Mesendoderm (in vitro differentiated cells): ENCODE data around the gene RAB3GAP2.
"Not testable (repeated sequence)": the region's sequence is repeated elsewhere in the genome, so short reads cannot be mapped to it uniquely, and the experiment has no call there.

Source experiments
- DNase-seq: peaks from one replicate; pipeline ENCODE4 v3.0.0; 2013
- H2AK5ac ChIP-seq: 2 replicates; pipeline ENCODE4 v1.6.1; 2013; ENCODE audit warnings: low read length, inconsistent platforms
- H2BK120ac ChIP-seq: 2 replicates; pipeline ENCODE4 v1.6.1; 2013; ENCODE audit warnings: low read depth, mild to moderate bottlenecking, low read length, moderate library complexity, mixed read lengths
- H2BK15ac ChIP-seq: replicated peaks from 2 replicates; pipeline ENCODE4 v1.6.1; 2013; ENCODE audit warnings: low read depth, mild to moderate bottlenecking, moderate library complexity
- H2BK5ac ChIP-seq: 2 replicates; pipeline ENCODE4 v1.6.1; 2013; ENCODE audit warnings: low read length, inconsistent platforms
- H3K18ac ChIP-seq: 2 replicates; pipeline ENCODE4 v1.6.1; 2013; ENCODE audit warnings: mild to moderate bottlenecking, low read length, mixed read lengths
- H3K23ac ChIP-seq: one replicate; pipeline ENCODE4 v1.6.1; 2013; ENCODE audit warnings: low read length
- H3K27ac ChIP-seq: 2 replicates; pipeline ENCODE4 v1.5.1; 2013; ENCODE audit warnings: low read depth, mild to moderate bottlenecking, inconsistent platforms, low read length, moderate library complexity
- H3K27me3 ChIP-seq: 2 replicates; pipeline ENCODE4 v1.6.1; 2013; ENCODE audit warnings: low read length, control low read depth, mild to moderate bottlenecking, inconsistent platforms; ENCODE audit not compliant: insufficient read depth, poor library complexity
- H3K36me3 ChIP-seq: 2 replicates; pipeline ENCODE4 v1.6.1; 2013; ENCODE audit warnings: low read length, inconsistent platforms; ENCODE audit not compliant: control insufficient read depth, insufficient read depth
- H3K4ac ChIP-seq: one replicate; pipeline ENCODE4 v1.6.1; 2013; ENCODE audit warnings: low read depth, mild to moderate bottlenecking, low read length, moderate library complexity
- H3K4me1 ChIP-seq: 2 replicates; pipeline ENCODE4 v1.6.1; 2013; ENCODE audit warnings: low read depth, low read length, inconsistent platforms; ENCODE audit not compliant: control insufficient read depth
- H3K4me2 ChIP-seq: 2 replicates; pipeline ENCODE4 v1.6.1; 2013; ENCODE audit warnings: low read length
- H3K4me3 ChIP-seq: 2 replicates; pipeline ENCODE4 v1.5.1; 2013; ENCODE audit warnings: mild to moderate bottlenecking, low read length
- H3K56ac ChIP-seq: one replicate; pipeline ENCODE4 v1.6.1; 2013; ENCODE audit warnings: low read length
- H3K79me1 ChIP-seq: 2 replicates; pipeline ENCODE4 v1.6.1; 2013; ENCODE audit warnings: low read length, inconsistent platforms
- H3K79me2 ChIP-seq: 2 replicates; pipeline ENCODE4 v1.6.1; 2013; ENCODE audit warnings: mild to moderate bottlenecking, low read length; ENCODE audit not compliant: control insufficient read depth, insufficient read depth
- H3K9ac ChIP-seq: 2 replicates; pipeline ENCODE4 v1.6.1; 2013; ENCODE audit warnings: low read length, inconsistent platforms
- H4K5ac ChIP-seq: one replicate; pipeline ENCODE4 v1.6.1; 2013; ENCODE audit warnings: low read length
- H4K8ac ChIP-seq: one replicate; pipeline ENCODE4 v1.6.1; 2013; ENCODE audit warnings: low read depth, mild to moderate bottlenecking, control low read depth, low read length, moderate library complexity
- WGBS: extraction: QIAGEN DNeasy Blood & Tissue Kit; methylation state at CpG from one replicate; pipeline ENCODE4 v1.1.7; 2013; ENCODE audit warnings: low lambda C conversion rate, missing lambda C conversion rate; ENCODE audit not compliant: insufficient coverage; ENCODE audit errors: extremely low coverage; 5-methylcytosine and 5-hydroxymethylcytosine counted together

RAB3GAP2 gene

DNA sequence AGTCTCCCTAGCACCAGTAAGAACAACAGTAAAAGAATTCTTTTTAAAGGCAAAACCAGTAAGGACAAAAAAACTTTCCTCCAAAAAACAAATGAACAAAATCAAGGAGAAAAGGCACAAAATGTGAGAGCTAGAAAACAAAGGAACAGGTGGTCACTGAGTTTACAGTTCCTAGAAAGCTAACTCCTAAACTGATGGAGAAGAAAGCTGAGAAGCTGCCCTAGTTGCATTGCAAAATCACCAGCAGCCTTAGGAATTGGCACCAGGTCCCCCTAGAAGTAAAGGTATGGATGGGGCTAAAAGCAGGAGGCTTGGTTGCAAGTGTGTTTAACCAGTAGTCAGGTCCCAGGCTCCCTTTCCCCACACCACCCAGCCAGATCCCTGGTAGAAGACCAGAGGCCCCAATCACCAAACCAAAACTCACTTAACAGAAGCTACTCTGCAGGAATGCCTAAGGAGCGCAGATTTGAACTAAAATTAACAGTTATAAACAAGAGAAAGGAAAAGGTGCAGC is 47.6 kb downstream of the RAB3GAP2 start:
- no peak overlapping the region for H2BK15ac ChIP-seq
- H3K79me1 ChIP-seq, result peaks cover 6% of the 10 kb centered on the region
- H3K9ac ChIP-seq, result no peak overlapping the region
- H2BK120ac ChIP-seq, result no peak overlapping the region
- no CpG with 5 or more reads among the region's 1 CpG for WGBS
- H3K27ac ChIP-seq, result no peak overlapping the region
- H2AK5ac ChIP-seq, result no peak overlapping the region
- no peak overlapping the region for H2BK5ac ChIP-seq
- H4K5ac ChIP-seq, result no peak overlapping the region
- H3K79me2 ChIP-seq, result peaks cover 5% of the 10 kb centered on the region
- H3K23ac ChIP-seq, result no peak overlapping the region
- no peaks in the 10 kb centered on the region for H3K27me3 ChIP-seq
- H3K56ac ChIP-seq, result no peak overlapping the region
- H3K18ac ChIP-seq, result no peak overlapping the region
- no peaks in the 10 kb centered on the region for H3K36me3 ChIP-seq
- H4K8ac ChIP-seq, result no peak overlapping the region
- no peak overlapping the region for H3K4ac ChIP-seq
- no peak overlapping the region for H3K4me2 ChIP-seq
- no peaks in the 10 kb centered on the region for H3K4me1 ChIP-seq
- no peak for DNase-seq
- H3K4me3 ChIP-seq, result no peak overlapping the region

DNA sequence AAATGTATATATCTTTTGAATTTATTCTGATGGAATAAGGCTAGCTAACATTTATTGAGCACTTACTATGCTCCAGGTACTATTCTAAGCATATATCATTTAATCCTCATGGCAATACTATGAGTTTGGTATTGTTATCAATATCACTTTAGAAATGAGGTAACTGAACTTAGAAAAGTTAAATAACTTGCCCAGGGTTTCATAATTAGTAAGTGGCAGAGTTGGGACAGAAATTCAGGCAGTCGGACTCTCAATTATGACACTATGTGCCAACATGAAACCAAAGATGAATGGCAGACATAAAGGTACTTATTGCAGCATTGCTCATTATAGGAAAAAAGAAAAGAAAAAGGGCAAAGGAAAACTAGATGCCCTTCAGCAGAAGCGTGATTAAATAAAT is 48.2 kb downstream of the RAB3GAP2 start:
- H3K4me3 ChIP-seq, result no peak overlapping the region
- peaks cover 6% of the 10 kb centered on the region for H3K79me1 ChIP-seq
- no peak overlapping the region for H3K4ac ChIP-seq
- H3K56ac ChIP-seq, result no peak overlapping the region
- H4K8ac ChIP-seq, result no peak overlapping the region
- no peak overlapping the region for H2BK15ac ChIP-seq
- DNase-seq, result no peak
- no peak overlapping the region for H3K4me2 ChIP-seq
- no peak overlapping the region for H2BK5ac ChIP-seq
- H3K79me2 ChIP-seq, result peaks cover 5% of the 10 kb centered on the region
- no peak overlapping the region for H2AK5ac ChIP-seq
- no peak overlapping the region for H3K23ac ChIP-seq
- no peaks in the 10 kb centered on the region for H3K27me3 ChIP-seq
- no peaks in the 10 kb centered on the region for H3K4me1 ChIP-seq
- H3K36me3 ChIP-seq, result no peaks in the 10 kb centered on the region
- H4K5ac ChIP-seq, result no peak overlapping the region
- no CpG with 5 or more reads among the region's 2 CpGs for WGBS
- no peak overlapping the region for H3K27ac ChIP-seq
- H3K9ac ChIP-seq, result no peak overlapping the region
- H3K18ac ChIP-seq, result no peak overlapping the region
- H2BK120ac ChIP-seq, result no peak overlapping the region

DNA sequence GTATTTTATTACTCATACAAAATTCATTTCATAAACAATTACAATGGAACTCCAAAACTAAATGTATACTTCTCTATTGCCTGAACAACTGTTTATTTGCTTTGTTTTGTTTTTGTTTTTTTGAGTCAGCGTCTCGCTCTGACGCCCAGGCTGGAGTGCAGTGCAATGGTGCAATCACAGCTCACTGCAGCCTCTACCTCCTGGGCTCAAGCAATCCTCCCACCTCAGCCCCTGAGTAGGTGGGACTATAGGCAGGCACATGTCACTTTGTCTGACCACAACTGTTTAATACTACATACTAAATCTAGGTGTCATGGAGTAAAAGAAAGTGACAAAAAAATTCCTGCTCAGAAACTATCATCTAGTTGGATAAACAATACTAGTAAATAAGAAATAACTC is 49.3 kb downstream of the RAB3GAP2 start:
- H2BK120ac ChIP-seq, result no peak overlapping the region
- H2AK5ac ChIP-seq, result no peak overlapping the region
- no peak overlapping the region for H3K4me3 ChIP-seq
- no peak overlapping the region for H2BK5ac ChIP-seq
- no CpG with 5 or more reads among the region's 3 CpGs for WGBS
- no peaks in the 10 kb centered on the region for H3K36me3 ChIP-seq
- H3K27me3 ChIP-seq, result no peaks in the 10 kb centered on the region
- no peak overlapping the region for H3K18ac ChIP-seq
- H3K79me2 ChIP-seq, result peaks cover 5% of the 10 kb centered on the region
- no peak overlapping the region for H4K5ac ChIP-seq
- H3K56ac ChIP-seq, result no peak overlapping the region
- H3K27ac ChIP-seq, result no peak overlapping the region
- H2BK15ac ChIP-seq, result no peak overlapping the region
- no peak overlapping the region for H3K4ac ChIP-seq
- H3K9ac ChIP-seq, result no peak overlapping the region
- H4K8ac ChIP-seq, result no peak overlapping the region
- H3K4me2 ChIP-seq, result no peak overlapping the region
- H3K4me1 ChIP-seq, result no peaks in the 10 kb centered on the region
- DNase-seq, result no peak
- peaks cover 6% of the 10 kb centered on the region for H3K79me1 ChIP-seq
- H3K23ac ChIP-seq, result no peak overlapping the region

DNA sequence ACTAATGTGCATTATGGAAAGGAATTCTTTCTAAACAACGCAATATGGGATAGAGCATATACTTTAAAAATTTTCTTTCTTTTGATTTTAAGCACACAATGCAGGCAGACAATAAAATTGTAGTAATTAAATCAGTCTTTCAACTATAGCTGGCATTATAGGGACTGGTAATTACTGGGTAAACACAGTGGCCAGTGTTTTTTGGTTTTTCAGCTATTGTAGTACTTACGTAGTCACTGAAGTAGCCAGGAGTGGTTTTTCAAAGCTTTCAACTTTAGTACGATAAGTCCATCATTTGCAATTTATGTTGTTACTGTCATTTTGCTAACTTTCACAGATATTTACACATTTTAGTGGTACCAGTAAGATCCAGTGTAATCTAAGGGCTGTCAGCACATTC is 50.6 kb downstream of the RAB3GAP2 start:
- H3K4ac ChIP-seq, result no peak overlapping the region
- no peak overlapping the region for H2AK5ac ChIP-seq
- no peak overlapping the region for H2BK15ac ChIP-seq
- H3K27ac ChIP-seq, result no peak overlapping the region
- no peak overlapping the region for H4K5ac ChIP-seq
- no peak overlapping the region for H3K56ac ChIP-seq
- H3K4me1 ChIP-seq, result no peaks in the 10 kb centered on the region
- H3K4me3 ChIP-seq, result no peak overlapping the region
- no peak overlapping the region for H2BK5ac ChIP-seq
- H2BK120ac ChIP-seq, result no peak overlapping the region
- H3K79me1 ChIP-seq, result peaks cover 3% of the 10 kb centered on the region
- no peaks in the 10 kb centered on the region for H3K27me3 ChIP-seq
- DNase-seq, result no peak
- no peak overlapping the region for H3K4me2 ChIP-seq
- peaks cover 5% of the 10 kb centered on the region for H3K79me2 ChIP-seq
- no peak overlapping the region for H3K18ac ChIP-seq
- WGBS, result no CpG with 5 or more reads among the region's 3 CpGs
- no peak overlapping the region for H3K23ac ChIP-seq
- H3K36me3 ChIP-seq, result no peaks in the 10 kb centered on the region
- H4K8ac ChIP-seq, result no peak overlapping the region
- no peak overlapping the region for H3K9ac ChIP-seq

DNA sequence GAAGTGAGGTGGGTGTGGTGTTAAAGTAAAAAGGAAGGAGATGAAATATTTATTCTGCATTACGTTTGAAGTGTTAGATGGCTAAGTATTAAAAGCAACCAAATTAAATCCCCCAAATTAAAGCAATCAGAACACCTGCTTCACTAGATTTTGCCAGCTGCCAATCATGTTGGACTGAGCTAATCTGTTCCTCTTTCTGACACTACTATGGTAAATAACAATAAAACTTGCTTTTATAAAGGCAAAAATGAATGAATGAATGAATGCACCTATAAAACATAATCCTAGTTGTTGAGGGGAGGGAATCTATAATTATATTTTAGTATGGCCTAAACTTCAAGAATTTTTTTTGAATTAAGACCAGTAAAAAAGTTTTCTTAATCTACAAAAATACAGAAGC is 51.0 kb downstream of the RAB3GAP2 start:
- DNase-seq, result no peak
- Histone ChIP-seq H3K18ac (no peak overlapping the region), H2BK15ac (no peak overlapping the region), H3K27me3 (no peaks in the 10 kb centered on the region), H3K9ac (no peak overlapping the region), H3K4ac (no peak overlapping the region), H4K5ac (no peak overlapping the region), H3K23ac (no peak overlapping the region), H4K8ac (no peak overlapping the region), H2AK5ac (no peak overlapping the region), H2BK5ac (no peak overlapping the region), H3K4me2 (no peak overlapping the region), H3K79me1 (peaks cover 2% of the 10 kb centered on the region), H3K56ac (no peak overlapping the region), H2BK120ac (no peak overlapping the region), H3K79me2 (peaks cover 6% of the 10 kb centered on the region), H3K36me3 (no peaks in the 10 kb centered on the region), H3K4me1 (no peaks in the 10 kb centered on the region), H3K27ac (no peak overlapping the region), H3K4me3 (no peak overlapping the region)
- 100% methylated on average over 1 of the region's 1 CpG for WGBS

DNA sequence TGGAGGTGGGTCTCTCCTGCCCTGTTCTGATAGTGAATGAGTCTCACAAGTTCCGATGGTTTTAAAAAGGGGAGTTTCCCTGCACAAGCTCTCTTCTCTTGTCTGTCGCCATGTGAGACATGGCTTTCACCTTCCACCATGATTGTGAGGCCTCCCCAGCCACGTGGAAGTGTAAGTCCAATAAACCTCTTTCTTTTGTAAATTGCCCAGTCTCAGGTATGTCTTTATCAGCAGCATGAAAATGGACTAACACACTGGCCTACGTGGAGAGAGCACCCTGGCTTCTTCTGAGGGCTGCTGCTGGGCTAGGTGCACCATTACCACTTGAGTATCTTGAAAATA is 51.6 kb downstream of the RAB3GAP2 start:
- not testable (repeated sequence) for H3K56ac ChIP-seq, H3K27me3 ChIP-seq, H3K79me2 ChIP-seq, H3K4ac ChIP-seq, H3K9ac ChIP-seq, H2BK5ac ChIP-seq, H3K36me3 ChIP-seq, H3K4me3 ChIP-seq, H3K27ac ChIP-seq, H3K4me1 ChIP-seq, H3K79me1 ChIP-seq, DNase-seq, H4K8ac ChIP-seq, H3K23ac ChIP-seq, H4K5ac ChIP-seq, H3K4me2 ChIP-seq, H3K18ac ChIP-seq, H2AK5ac ChIP-seq, H2BK15ac ChIP-seq, H2BK120ac ChIP-seq
- no CpG with 5 or more reads among the region's 4 CpGs for WGBS
